Heart left ventricle (tissue), 16 donors: ENCODE measurements around the gene NCAPH2. TPM values are rescaled to one million over a fixed set of nuclear protein-coding genes. Genes with fewer than 3 reads are reported as not detected.

Source experiments
- ATAC-seq, 4 donors: fragments of 200-7000 bp; cut with Tn5 transposase; one replicate each; pipeline ENCODE4 v1.9.1; 2020 to 2022; ENCODE audit warnings: moderate library complexity in 4 of 4, mild to moderate bottlenecking in 3 of 4, moderate number of reproducible peaks in 1 of 4
- DNase-seq, 5 donors: peaks; one replicate each; pipeline ENCODE4 v3.0.0-alpha.2; 2020
- H3K27ac ChIP-seq, 12 donors: fragments of 200-600 bp; sonication (generic) in 4 of 12; one replicate each; pipeline versions ENCODE4 v1.5.0 to v1.8.0; 2016 to 2022; ENCODE audit warnings: mild to moderate bottlenecking in 2 of 12
- H3K27me3 ChIP-seq, 9 donors: fragments of 200-600 bp; sonication (generic) in 2 of 9; one replicate each; pipeline versions ENCODE4 v1.5.1 to v1.8.0; 2016 to 2022; ENCODE audit warnings: mild to moderate bottlenecking in 3 of 9
- H3K36me3 ChIP-seq, 9 donors: fragments of 200-600 bp; sonication (generic) in 2 of 9; one replicate each; pipeline versions ENCODE4 v1.5.0 to v1.8.0; 2018 to 2022; ENCODE audit warnings: mild to moderate bottlenecking in 2 of 9
- H3K4me1 ChIP-seq, 12 donors: fragments of 200-600 bp; sonication (generic) in 4 of 12; one replicate each; pipeline versions ENCODE4 v1.5.0 to v1.8.0; 2016 to 2022; ENCODE audit warnings: mild to moderate bottlenecking in 3 of 12
- H3K4me3 ChIP-seq, 12 donors: fragments of 200-600 bp; sonication (generic) in 4 of 12; one replicate each; pipeline versions ENCODE4 v1.5.0 to v1.8.0; 2017 to 2022; ENCODE audit warnings: mild to moderate bottlenecking in 9 of 12, moderate library complexity in 4 of 12
- H3K9me3 ChIP-seq, 12 donors: fragments of 200-600 bp; sonication (generic) in 4 of 12; one replicate each; pipeline versions ENCODE4 v1.5.0 to v1.8.0; 2016 to 2022; ENCODE audit warnings: mild to moderate bottlenecking in 1 of 12
- POLR2A ChIP-seq, 2 donors: fragments of 450-650 bp; IDR thresholded peaks; one replicate each; pipeline ENCODE4 v1.6.1; 2017; ENCODE audit warnings: antibody characterized with exemption in 2 of 2, mild to moderate bottlenecking in 2 of 2, moderate library complexity in 2 of 2
- WGBS, 4 donors: extraction: QIAGEN DNeasy Blood & Tissue Kit in 2 of 4; methylation state at CpG; one replicate each; pipeline versions ENCODE4 v1.1.5 to v1.1.7; 2013 to 2018; 5-methylcytosine and 5-hydroxymethylcytosine counted together
- intact Hi-C, 10 donors: fragments of 100-400 bp; cut with DNase I; formaldehyde crosslinking; loops; one replicate each; pipeline versions ENCODE4 v1.11.1 to v1.14.2; 2022
- polyA plus RNA-seq, 2 donors: library from polyadenylated mRNA; stranded (reverse); fragments of 200-250 nt; gene quantifications; one replicate each; pipeline ENCODE4 v1.2.3, GENCODE V29; 2013
- total RNA-seq, 9 donors: library from RNA; depleted of rRNA in 2 of 9; stranded (reverse); fragments of >200 nt in 2 of 9; fragmentation: NEBNext Ultra II Directional in 3 of 9; extraction: Animal tissue kit (Norgen Biotek cat#: 25700) in 3 of 9; gene quantifications; one replicate each; pipeline versions ENCODE4 v1.1.0 to v1.2.4, GENCODE V29; 2016 to 2023
- TF ChIP-seq, protein P1 (sequence below), 12 donors: fragments of 200-600 bp; sonication (generic) in 4 of 12; IDR thresholded peaks; one replicate each; pipeline versions ENCODE4 v1.5.0 to v1.8.0; 2018 to 2022; ENCODE audit warnings: antibody characterized with exemption in 12 of 12, mild to moderate bottlenecking in 5 of 12
- donor health status: ischemic (EF 13 %, LVEDD 7.1; RV severe dilation, severe dysfunction).
- donor health status: healthy with polysubstance abuse.
- donor health status: DM: no; HTN: yes; CAD: no.
- donor health status: DM: no; HTN: no; CAD: no.
- donor health status: ischemic (EF 25% LVEDD 6.9; RV normal size, moderate dysfunction).
- donor health status: ischemic (EF 25% LVEDD 5.7; RV mildly dilated, moderate dysfunction).
- donor health status: healthy.
- donor health status: DM: yes; HTN: yes; CAD: no.
- donor health status: ischemic (EF 35%, LVEDD 5.7; RV mildly dilated, moderate dysfunction).
- donor health status: nonischemic (EF 11% LVEDD 7.7; RV severe dilation, severe dysfunction).
- donor health status: DM: yes; HTN: yes; CAD: no.
- donor health status: PGD.
- donor health status: ischemic (EF 29% LVEDD 5.4; RV normal size, mild dysfunction).
- donor health status: nonischemic (EF 23%, LVEDD 6.1; RV moderate dilation, normal function).

NCAPH2 gene
- total and polyA plus RNA-seq, 11 donors = 24.7 to 43.3 (median 28.1) TPM

DNA sequence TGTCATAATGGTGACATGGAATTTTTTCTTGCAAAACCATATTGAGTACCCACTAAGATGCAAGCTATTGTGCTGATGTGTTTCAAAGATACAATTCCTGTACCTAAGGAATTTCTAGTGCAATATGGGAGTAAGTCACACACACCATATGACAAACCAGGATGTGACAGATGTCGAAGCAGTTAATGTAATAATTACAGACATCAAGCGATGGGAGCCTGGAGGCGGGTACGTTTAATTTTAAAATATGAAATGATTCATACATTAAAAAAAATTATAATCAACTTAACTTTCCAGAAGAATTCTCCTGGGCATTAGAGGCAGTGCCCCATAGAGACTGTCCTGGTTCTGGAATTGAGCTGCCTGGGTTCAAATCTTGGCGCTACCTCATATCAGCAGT, 48.7 kb downstream of the NCAPH2 start:
- no peaks in the 10 kb centered on the region for H3K36me3 ChIP-seq
- no peak overlapping the region for H3K4me3 ChIP-seq
- whole genome bisulfite sequencing, 4 donors = 79 to 83% (median 82%) methylated on average over 5 of the region's 5 CpGs
- intact Hi-C loops = no loop called here
- H3K4me1 ChIP-seq = no peaks in the 10 kb centered on the region
- no peak for TF ChIP-seq POLR2A (IDR thresholded peaks at IDR 0.05)
- TF ChIP-seq, protein P1, sequence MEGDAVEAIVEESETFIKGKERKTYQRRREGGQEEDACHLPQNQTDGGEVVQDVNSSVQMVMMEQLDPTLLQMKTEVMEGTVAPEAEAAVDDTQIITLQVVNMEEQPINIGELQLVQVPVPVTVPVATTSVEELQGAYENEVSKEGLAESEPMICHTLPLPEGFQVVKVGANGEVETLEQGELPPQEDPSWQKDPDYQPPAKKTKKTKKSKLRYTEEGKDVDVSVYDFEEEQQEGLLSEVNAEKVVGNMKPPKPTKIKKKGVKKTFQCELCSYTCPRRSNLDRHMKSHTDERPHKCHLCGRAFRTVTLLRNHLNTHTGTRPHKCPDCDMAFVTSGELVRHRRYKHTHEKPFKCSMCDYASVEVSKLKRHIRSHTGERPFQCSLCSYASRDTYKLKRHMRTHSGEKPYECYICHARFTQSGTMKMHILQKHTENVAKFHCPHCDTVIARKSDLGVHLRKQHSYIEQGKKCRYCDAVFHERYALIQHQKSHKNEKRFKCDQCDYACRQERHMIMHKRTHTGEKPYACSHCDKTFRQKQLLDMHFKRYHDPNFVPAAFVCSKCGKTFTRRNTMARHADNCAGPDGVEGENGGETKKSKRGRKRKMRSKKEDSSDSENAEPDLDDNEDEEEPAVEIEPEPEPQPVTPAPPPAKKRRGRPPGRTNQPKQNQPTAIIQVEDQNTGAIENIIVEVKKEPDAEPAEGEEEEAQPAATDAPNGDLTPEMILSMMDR (IDR thresholded peaks at IDR 0.05) = no peak
- DNase-seq = no peak
- no peak for ATAC-seq
- peaks cover 0 to 5% (median 0%) of the 10 kb centered on the region in 9 donors for H3K27me3 ChIP-seq
- H3K9me3 ChIP-seq = no peaks in the 10 kb centered on the region
- H3K27ac ChIP-seq = no peak overlapping the region

DNA sequence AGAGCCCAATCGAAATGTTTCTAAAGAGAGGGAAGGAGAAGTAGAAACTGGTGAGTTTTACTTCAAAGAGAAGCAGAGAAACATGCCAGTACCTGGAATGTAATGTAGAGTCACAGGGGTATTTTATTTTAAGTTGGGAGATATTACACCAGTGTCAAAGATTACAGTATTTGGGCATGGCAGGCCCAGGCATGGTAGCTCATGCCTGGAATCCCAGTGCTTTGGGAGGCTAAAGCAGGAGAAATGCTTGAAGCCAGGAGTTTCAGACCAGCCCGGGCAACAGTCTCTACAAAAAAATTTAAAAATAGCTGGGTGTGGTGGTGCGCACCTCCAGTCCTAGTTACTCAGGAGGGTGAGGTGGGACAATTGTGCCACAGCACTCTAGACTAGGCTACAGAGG, 52.0 kb downstream of the NCAPH2 start:
- TF ChIP-seq POLR2A (IDR thresholded peaks at IDR 0.05) = no peak
- TF ChIP-seq, protein P1 (IDR thresholded peaks at IDR 0.05) = no peak
- H3K36me3 ChIP-seq = no peaks in the 10 kb centered on the region
- H3K27ac ChIP-seq = no peak overlapping the region
- H3K4me3 ChIP-seq = no peak overlapping the region
- WGBS, 4 donors = 86 to 93% (median 90%) methylated on average over 3 of the region's 3 CpGs
- no peaks in the 10 kb centered on the region for H3K9me3 ChIP-seq
- DNase-seq (no peak), ATAC-seq (no peak)
- H3K27me3 ChIP-seq = no peaks in the 10 kb centered on the region
- peaks cover 0 to 17% (median 7%) of the 10 kb centered on the region in 12 donors for H3K4me1 ChIP-seq
- intact Hi-C loops = loop anchor here in 2 of 10 donors (5.0 kb wide), 2 partner anchors 33 to 53 kb away; partner anchors contain the start of genes LMF2 (in 1 of the 2), NCAPH2 (in 1 of the 2) and SCO2 (in 1 of the 2)

DNA sequence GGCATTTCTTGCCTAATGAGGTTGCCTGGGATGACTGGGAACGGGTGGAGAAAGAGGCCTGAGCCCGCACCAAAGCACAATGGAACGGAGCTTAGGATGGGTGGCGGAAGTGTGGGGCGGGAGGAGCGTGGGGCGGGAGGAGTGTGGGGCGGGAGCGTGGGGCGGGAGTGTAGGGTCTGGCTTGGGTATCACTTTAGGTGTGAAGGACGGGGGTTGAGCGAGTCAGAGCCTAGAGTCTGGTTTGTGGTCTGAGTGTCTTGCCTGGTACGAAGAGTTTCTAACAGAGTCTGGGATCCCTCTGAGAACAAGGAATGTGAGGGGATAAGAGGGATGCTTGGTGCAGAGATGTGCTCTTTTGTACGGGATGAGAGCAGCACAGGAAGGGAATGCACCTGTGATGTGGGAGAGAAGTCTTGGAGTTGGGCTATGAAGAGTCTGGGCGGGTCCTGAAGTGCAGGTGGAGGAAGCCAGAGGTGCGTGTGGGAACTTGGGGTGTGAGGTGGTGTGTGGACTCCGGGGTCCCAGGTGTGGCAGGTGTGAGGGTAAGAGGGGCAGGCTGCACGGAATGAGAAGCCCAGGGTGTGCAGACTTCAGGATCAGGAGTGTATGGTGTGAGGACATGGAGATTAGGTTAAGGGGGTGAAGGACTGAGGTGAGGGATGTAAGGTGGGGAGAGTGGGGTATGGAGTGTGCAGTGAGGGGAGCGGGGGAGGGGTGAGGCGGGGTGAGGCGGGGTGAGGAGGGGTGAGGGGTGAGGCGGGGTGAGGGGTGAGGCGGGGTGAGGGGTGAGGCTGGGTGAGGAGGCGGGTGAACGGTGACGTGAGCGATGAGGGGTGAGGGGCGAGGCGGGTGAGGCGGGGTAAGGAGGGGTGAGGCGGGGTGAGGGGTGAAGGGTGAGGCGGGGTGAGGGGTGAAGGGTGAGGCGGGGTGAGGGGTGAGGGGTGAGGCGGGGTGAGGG, 53.7 kb downstream of the NCAPH2 start:
- TF ChIP-seq, protein P1 (IDR thresholded peaks at IDR 0.05) = no peak
- no peak for TF ChIP-seq POLR2A (IDR thresholded peaks at IDR 0.05)
- ATAC-seq (no peak), DNase-seq (no peak)
- no peaks in the 10 kb centered on the region for H3K9me3 ChIP-seq
- no peak overlapping the region for H3K4me3 ChIP-seq
- 76 to 81% (median 79%) methylated on average over 18 to 30 of the region's 34 CpGs for WGBS, 4 donors
- H3K27me3 ChIP-seq = no peaks in the 10 kb centered on the region
- H3K27ac ChIP-seq = no peak overlapping the region
- H3K4me1 ChIP-seq = peaks cover 0 to 17% (median 7%) of the 10 kb centered on the region in 12 donors
- H3K36me3 ChIP-seq = no peaks in the 10 kb centered on the region
- intact Hi-C loops = loop anchor here in 3 of 10 donors (1.0 to 5.0 kb wide), 3 partner anchors 34 to 54 kb away; partner anchors contain the start of genes SCO2 (in 2 of the 3), LMF2 (in 1 of the 3) and NCAPH2 (in 1 of the 3)
